LNCaP clone FGC (cell line): ENCODE data around the gene ARR3.
"Not testable (repeated sequence)": the region's sequence is repeated elsewhere in the genome, so short reads cannot be mapped to it uniquely, and the experiment has no call there.

Experiments
- DNase-seq: peaks from one replicate; pipeline ENCODE4 v3.0.0-alpha.2; 2011; ENCODE audit warnings: low read depth
- H3K4me3 ChIP-seq: 2 replicates; pipeline ENCODE4 v1.5.1; 2011; ENCODE audit warnings: mild to moderate bottlenecking, low read depth, low read length, control low read depth
- CTCF ChIP-seq: IDR thresholded peaks from 2 replicates; pipeline ENCODE4 v1.5.1; 2012; ENCODE audit warnings: mild to moderate bottlenecking; ENCODE audit not compliant: control insufficient read depth, insufficient read depth; ENCODE audit errors: extremely low read depth

The ARR3 gene

GRCh38 chrX:70264784-70265183 lies 3.4 kb upstream of the ARR3 start:
- no peak overlapping the region for H3K4me3 ChIP-seq
- no peak for TF ChIP-seq CTCF
- no peak for DNase-seq

GRCh38 chrX:70274029-70274428 lies 5.9 kb downstream of the ARR3 start:
- DNase-seq, H3K4me3 ChIP-seq: not testable (repeated sequence)

- H3K4me3 ChIP-seq, result no peak overlapping the region
- no peak for TF ChIP-seq CTCF
- no peak for DNase-seq
These were observed 10.9 kb downstream of the ARR3 start for GRCh38 chrX:70279081-70279480.

GRCh38 chrX:70280573-70280972 lies 12.4 kb downstream of the ARR3 start:
- no peak for DNase-seq
- TF ChIP-seq CTCF, result no peak
- no peak overlapping the region for H3K4me3 ChIP-seq

GRCh38 chrX:70281951-70282350 lies 13.8 kb downstream of the ARR3 start, which contains the start of gene RAB41:
Gene RAB41, plus strand, starts transcription at chrX:70282172. Its CDS starts 46 bp downstream, at chrX:70282218.
- H3K4me3 ChIP-seq, result no peak within 1 kb of the TSS
- no peak for TF ChIP-seq CTCF
- DNase-seq, result no peak

GRCh38 chrX:70289168-70289792 lies 21.1 kb downstream of the ARR3 start:
- peak overlapping the region; percentile 79 for H3K4me3 ChIP-seq
- no peak for TF ChIP-seq CTCF
- no peak for DNase-seq

GRCh38 chrX:70289793-70290770 lies 21.9 kb downstream of the ARR3 start, which contains the start of the genes KIF4A and PDZD11:
Gene KIF4A, plus strand, starts transcription at chrX:70290104. Its CDS starts 355 bp downstream, at chrX:70290459.
Gene PDZD11, minus strand, starts transcription at chrX:70289927. Its CDS starts 586 bp downstream, at chrX:70289341.
- DNase-seq, result peak; percentile 58
- TF ChIP-seq CTCF, result no peak
- peak within 1 kb of the TSS; percentile 79 for H3K4me3 ChIP-seq
